HepG2 (cell line): ENCODE measurements around the gene FGF18. TPM values are rescaled to one million over a fixed set of nuclear protein-coding genes. Genes with fewer than 3 reads are reported as not detected.

Experiments used
- ATAC-seq: fragments of 200-7000 bp; cut with Tn5 transposase; 3 replicates; pipeline ENCODE4 v1.9.1; 2020; ENCODE audit warnings: mild to moderate bottlenecking, moderate library complexity
- BruUV-seq: library from RNA; stranded (reverse); fragments of 400-500 nt; replicated peaks from 2 replicates; lab custom pipeline; 2021; lab: Mats Ljungman, UMichigan
- CTCF ChIA-PET: fragments of 300-600 bp; formaldehyde crosslinking; extraction: SDS; loops from one replicate; lab custom pipeline; 2021; ENCODE audit warnings: low total read pairs, inconsistent platforms, low intra/inter-chr PET ratio; lab: Yijun Ruan, JAX
- POLR2A ChIA-PET: fragments of 350-600 bp; sonication (Branson Sonifier 250); formaldehyde crosslinking; loops from one replicate; lab custom pipeline; 2020; ENCODE audit warnings: antibody characterized with exemption, inconsistent platforms; lab: Yijun Ruan, JAX
- DNase-seq: peaks from one replicate; pipeline ENCODE4 v3.0.0-alpha.2; 2015; ENCODE audit warnings: low spot score
- FAIRE-seq: peaks from 3 replicates; lab custom pipeline; 2011; peaks lifted over from hg19 to GRCh38; lab: Jason Lieb, UNC
- H2AFZ ChIP-seq: one replicate; pipeline ENCODE4 v1.6.1; 2011; ENCODE audit warnings: low read length, inconsistent platforms
- H3K27ac ChIP-seq: fragments of 300-600 bp; 3 replicates; pipeline ENCODE4 v1.8.0; 2011; ENCODE audit warnings: mixed run types, mild to moderate bottlenecking, mixed read lengths, low read length, inconsistent platforms; ENCODE audit not compliant: insufficient read depth; ENCODE audit errors: extremely low read length
- H3K27me3 ChIP-seq, 2 experiments: fragments of 200-600 bp in 1 of 2; 2 replicates in 1 of 2; 3 replicates in 1 of 2; pipeline versions ENCODE4 v1.6.0 to v1.8.0; 2011; ENCODE audit warnings: low read length in 2 of 2, mild to moderate bottlenecking in 2 of 2, moderate library complexity in 2 of 2, inconsistent platforms in 1 of 2; ENCODE audit not compliant: insufficient read depth in 2 of 2, control insufficient read depth in 1 of 2
- H3K36me3 ChIP-seq, 2 experiments: fragments of 200-600 bp in 1 of 2; replicated peaks in 1 of 2; 2 replicates in 1 of 2; 3 replicates in 1 of 2; pipeline versions ENCODE4 v1.5.1 to v1.8.0; 2011; ENCODE audit warnings: low read length in 2 of 2, inconsistent platforms in 1 of 2; ENCODE audit not compliant: insufficient read depth in 2 of 2, control insufficient read depth in 1 of 2
- H3K4me1 ChIP-seq: 2 replicates; pipeline ENCODE4 v1.5.1; 2012; ENCODE audit warnings: low read length, inconsistent platforms; ENCODE audit not compliant: insufficient read depth
- H3K4me2 ChIP-seq: 2 replicates; pipeline ENCODE4 v1.6.0; 2011; ENCODE audit warnings: low read depth, low read length, inconsistent platforms
- H3K4me3 ChIP-seq, 3 experiments: fragments of 200-600 bp in 1 of 3; sonication (generic), shearing (Covaris generic) in 1 of 3; replicated peaks in 1 of 3; 2 replicates each; pipeline ENCODE4 v1.5.1; 2011 to 2016; ENCODE audit warnings: low read length in 3 of 3, inconsistent platforms in 2 of 3, low read depth in 2 of 3, mild to moderate bottlenecking in 2 of 3, control low read depth in 1 of 3, mixed read lengths in 1 of 3; ENCODE audit not compliant: insufficient read depth in 1 of 3
- H3K79me2 ChIP-seq: one replicate; pipeline ENCODE4 v1.6.1; 2011; ENCODE audit warnings: low read length, inconsistent platforms; ENCODE audit not compliant: insufficient read depth
- H3K9ac ChIP-seq: 2 replicates; pipeline ENCODE4 v1.6.0; 2011; ENCODE audit warnings: mild to moderate bottlenecking, low read depth, low read length, inconsistent platforms; ENCODE audit not compliant: insufficient read depth
- H3K9me3 ChIP-seq: 2 replicates; pipeline ENCODE4 v1.5.1; 2012; ENCODE audit warnings: mild to moderate bottlenecking, low read length
- H4K20me1 ChIP-seq: 2 replicates; pipeline ENCODE4 v1.6.0; 2011; ENCODE audit warnings: inconsistent platforms, mild to moderate bottlenecking, low read length, moderate library complexity; ENCODE audit not compliant: insufficient read depth
- CBFB ChIP-seq: sonication (generic); formaldehyde crosslinking; IDR thresholded peaks from 2 replicates; pipeline ENCODE4 v1.4.0; 2020; ENCODE audit warnings: missing genetic modification reagents
- HBP1 ChIP-seq: IDR thresholded peaks from 2 replicates; pipeline ENCODE4 v1.6.1; 2016; ENCODE audit warnings: low read depth, control low read depth
- HNRNPLL ChIP-seq: fragments of 200-400 bp; formaldehyde crosslinking; IDR thresholded peaks from 2 replicates; pipeline ENCODE4 v1.6.1; 2017; ENCODE audit warnings: mild to moderate bottlenecking, low read depth, low read length; ENCODE audit not compliant: poor library complexity, severe bottlenecking
- UBTF ChIP-seq: sonication (generic); formaldehyde crosslinking; IDR thresholded peaks from 2 replicates; pipeline ENCODE4 v1.4.0; 2020; ENCODE audit warnings: mild to moderate bottlenecking, missing genetic modification reagents
- ZNF576 ChIP-seq: sonication (generic); formaldehyde crosslinking; IDR thresholded peaks from 2 replicates; pipeline ENCODE4 v1.4.0; 2020; ENCODE audit warnings: mild to moderate bottlenecking, missing genetic modification reagents
- ZNF777 ChIP-seq: sonication (generic); formaldehyde crosslinking; IDR thresholded peaks from 2 replicates; pipeline ENCODE4 v1.4.0; 2020; ENCODE audit warnings: missing genetic modification reagents
- WGBS: methylation state at CpG from one replicate; pipeline ENCODE4 v1.1.6; 2017; ENCODE audit warnings: low lambda C conversion rate; 5-methylcytosine and 5-hydroxymethylcytosine counted together
- in situ Hi-C: cut with HindIII; loops from 2 replicates; pipeline ENCODE4 v1.10.0; 2017; ENCODE audit warnings: low pct_unique_long_range_greater_than_20kb; ENCODE audit not compliant: extremely low pct_ligation_motif_present
- intact Hi-C: fragments of 100-400 bp; cut with micrococcal nuclease; formaldehyde crosslinking; loops from one replicate; pipeline ENCODE4 v1.10.0; 2022; ENCODE audit not compliant: unreplicated experiment
- polyA plus RNA-seq, 8 experiments: library from polyadenylated mRNA; depleted of rRNA in 3 of 8; stranded (reverse) in 7 of 8; unstranded in 1 of 8; fragments of >200 nt; fragmentation: Illumina TruSeq in 4 of 8; extraction: Trizol in 4 of 8; gene quantifications; 2 replicates each; pipeline versions ENCODE4 v1.2.1 to v1.2.3, GENCODE V29; 2011 to 2016; ENCODE audit warnings: low read depth in 4 of 8, missing spikeins in 1 of 8, mixed read lengths in 1 of 8; ENCODE audit not compliant: insufficient read depth in 1 of 8
- total RNA-seq, 5 experiments: library from RNA; depleted of rRNA; stranded (reverse); fragments of >200 nt; fragmentation: Illumina TruSeq; extraction: Trizol; gene quantifications; 2 replicates each; pipeline ENCODE4 v1.2.3, GENCODE V29; 2016; ENCODE audit warnings: low read depth in 1 of 5

FGF18 gene
- total and polyA plus RNA-seq, 2 of the 13 experiments (the other 11 are each of a cell fraction or from before 2014, with no cell fraction given) = not detected

GRCh38 chr5:171419688-171420430, 412 bp downstream of the FGF18 start:
- DNase-seq = no peak
- peak overlapping the region; percentile 34 to 69 (median 41); a peak in 4 of 6 replicates for H3K4me3 ChIP-seq
- FAIRE-seq = no peak
- TF ChIP-seq CBFB (CRISPR knock-in tag) (no peak), HNRNPLL (peak; percentile 79), UBTF (CRISPR knock-in tag) (peak; percentile 3; the same call in 1 of the 2 replicates), ZNF576 (no peak), HBP1 (CRISPR knock-in tag) (no peak), ZNF777 (CRISPR knock-in tag) (peak; percentile 97)
- 6% methylated on average over 10 of the region's 95 CpGs for WGBS
- peaks cover 16% of the 10 kb centered on the region for H4K20me1 ChIP-seq
- peaks cover 11% of the 10 kb centered on the region for H3K4me1 ChIP-seq
- intact Hi-C loops = loop anchor here (1.0 to 5.0 kb wide), 3 partner anchors 439 to 622 kb away; no protein-coding TSS in a partner anchor
- H3K27ac ChIP-seq = no peak overlapping the region
- no peaks in the 10 kb centered on the region for H3K9me3 ChIP-seq
- no peaks in the 10 kb centered on the region for H3K36me3 ChIP-seq
- H3K27me3 ChIP-seq = peaks cover 0 to 23% of the 10 kb centered on the region in 2 experiments; a peak in 4 of 5 replicates
- H3K4me2 ChIP-seq = peak overlapping the region; percentile 69
- ChIA-PET CTCF (interaction anchor here (1.6 kb wide), 1 partner anchor 488 kb away, joined by 12 read pairs; no protein-coding TSS in a partner anchor), POLR2A (interaction anchor here (2.4 kb wide), 1 partner anchor 32 kb away, joined by 13 read pairs; the partner anchor contains the start of gene NPM1)
- H3K79me2 ChIP-seq = no peaks in the 10 kb centered on the region
- no peak overlapping the region for H2AFZ ChIP-seq
- no TSS peak for BruUV-seq
- H3K9ac ChIP-seq = no peak overlapping the region
- ATAC-seq = peak; percentile 18
- in situ Hi-C loops = loop anchor here (5.0 to 10.0 kb wide), 4 partner anchors 175 to 622 kb away; no protein-coding TSS in a partner anchor
